GM21515 (cell line): ENCODE measurements around the gene ERN2.
A peak's percentile ranks its signal among the peaks of the same experiment; 100 is the strongest.

Source experiments
- ATAC-seq: cut with Tn5 transposase; IDR thresholded peaks from one replicate; pipeline ENCODE4 v1.9.1; 2021; ENCODE audit not compliant: unreplicated experiment

The ERN2 gene

DNA sequence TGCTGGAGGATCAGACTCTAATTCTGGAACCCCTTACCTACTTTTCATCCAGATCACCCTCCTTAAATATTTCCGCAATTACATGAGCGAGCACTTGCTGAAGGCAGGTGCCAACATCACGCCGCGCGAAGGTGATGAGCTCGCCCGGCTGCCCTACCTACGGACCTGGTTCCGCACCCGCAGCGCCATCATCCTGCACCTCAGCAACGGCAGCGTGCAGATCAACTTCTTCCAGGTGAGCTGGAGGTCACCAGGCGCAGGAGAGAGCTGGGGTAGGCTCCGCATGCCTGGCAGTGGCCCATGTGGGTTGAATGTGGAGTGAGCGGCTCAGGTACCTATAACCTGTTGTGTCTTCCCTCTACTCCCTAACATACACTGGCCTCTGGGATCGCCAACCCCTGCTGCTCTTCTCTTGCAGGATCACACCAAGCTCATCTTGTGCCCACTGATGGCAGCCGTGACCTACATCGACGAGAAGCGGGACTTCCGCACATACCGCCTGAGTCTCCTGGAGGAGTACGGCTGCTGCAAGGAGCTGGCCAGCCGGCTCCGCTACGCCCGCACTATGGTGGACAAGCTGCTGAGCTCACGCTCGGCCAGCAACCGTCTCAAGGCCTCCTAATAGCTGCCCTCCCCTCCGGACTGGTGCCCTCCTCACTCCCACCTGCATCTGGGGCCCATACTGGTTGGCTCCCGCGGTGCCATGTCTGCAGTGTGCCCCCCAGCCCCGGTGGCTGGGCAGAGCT is 23.4 kb downstream of the ERN2 start:
- ATAC-seq = no peak

GRCh38 chr16:23687034-23687808 is 25.8 kb downstream of the ERN2 start:
- no peak for ATAC-seq

GRCh38 chr16:23683487-23683886 is 29.5 kb downstream of the ERN2 start:
- ATAC-seq = no peak

- no peak for ATAC-seq
Measured at GRCh38 chr16:23682181-23682580, 30.8 kb downstream of the ERN2 start.

DNA sequence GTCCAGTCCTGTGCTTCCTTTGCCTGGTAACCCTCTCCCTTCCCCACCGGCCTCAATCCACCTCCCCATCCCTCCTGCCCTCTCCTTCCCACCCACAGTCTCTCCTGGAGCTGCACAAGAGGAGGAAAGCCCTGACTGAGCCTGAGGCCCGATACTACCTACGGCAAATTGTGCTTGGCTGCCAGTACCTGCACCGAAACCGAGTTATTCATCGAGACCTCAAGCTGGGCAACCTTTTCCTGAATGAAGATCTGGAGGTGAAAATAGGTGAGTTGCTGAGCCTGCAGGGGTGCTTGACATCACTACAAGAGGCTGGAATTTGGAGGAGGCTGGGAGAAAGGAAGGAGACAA is 33.1 kb downstream of the ERN2 start:
- ATAC-seq = no peak

GRCh38 chr16:23679274-23679985 is 33.6 kb downstream of the ERN2 start:
- ATAC-seq = no peak

- peak; percentile 80 for ATAC-seq
Measured at GRCh38 chr16:23678430-23679273, 34.4 kb downstream of the ERN2 start, which contains the start of gene PLK1. Gene PLK1, plus strand, starts transcription at chr16:23678889. Its CDS starts 44 bp downstream, at chr16:23678933.

DNA sequence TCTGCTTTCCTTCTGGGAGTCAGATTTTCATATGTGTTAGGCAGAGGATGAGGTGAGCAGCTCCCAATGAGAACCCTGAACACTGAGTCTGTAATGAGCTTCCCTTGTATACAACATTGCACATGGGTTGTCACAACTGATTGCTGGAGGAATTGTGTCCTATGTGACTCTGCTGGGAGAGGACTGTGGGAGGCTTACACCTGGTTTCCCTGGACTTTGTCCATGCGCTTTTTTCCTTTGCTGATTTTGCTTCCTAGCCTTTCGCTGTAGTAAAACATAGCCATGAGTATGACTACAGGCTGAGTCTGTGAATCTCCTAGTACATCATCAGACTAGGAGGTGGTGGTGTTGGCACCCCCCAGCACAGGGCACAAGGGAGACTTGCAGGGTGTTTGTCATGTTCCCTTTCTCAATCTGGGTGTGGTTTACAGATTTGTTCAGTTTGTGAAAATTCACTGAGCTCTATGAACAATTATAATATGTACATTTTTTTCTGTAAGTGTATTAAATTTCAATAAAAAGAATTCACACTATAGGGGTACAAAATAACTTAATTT is 36.0 kb downstream of the ERN2 start:
- no peak for ATAC-seq

DNA sequence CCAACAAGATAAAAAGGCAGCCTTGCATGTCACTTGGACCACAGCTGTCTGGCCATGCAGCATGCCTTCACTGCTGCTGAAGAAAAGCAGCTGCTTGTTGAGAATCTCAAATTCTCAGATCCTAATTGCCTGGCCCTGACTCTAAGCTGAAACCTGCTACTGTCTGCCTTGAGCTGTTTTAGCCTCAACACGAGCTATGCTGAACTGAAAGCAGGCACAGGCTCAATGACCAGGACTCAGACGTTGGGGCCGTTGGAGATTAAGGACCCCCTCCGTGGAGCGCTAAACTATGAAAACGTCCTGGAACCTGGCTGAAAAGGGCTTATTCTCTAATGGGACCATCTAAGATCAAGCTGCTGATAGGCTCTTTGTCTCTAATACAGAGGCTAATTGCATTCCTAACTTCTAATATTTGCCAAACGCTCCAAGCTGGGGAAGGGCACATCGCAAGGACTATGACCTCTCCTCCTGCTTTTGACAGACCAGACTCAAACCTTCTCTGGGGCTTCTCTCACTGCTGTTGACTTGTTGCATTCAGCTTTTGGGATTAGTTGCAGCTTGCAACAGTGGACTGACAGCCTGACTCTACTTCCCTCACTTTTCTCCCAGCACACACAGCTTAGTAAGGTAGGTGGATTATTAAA is 38.9 kb downstream of the ERN2 start:
- ATAC-seq = no peak

DNA sequence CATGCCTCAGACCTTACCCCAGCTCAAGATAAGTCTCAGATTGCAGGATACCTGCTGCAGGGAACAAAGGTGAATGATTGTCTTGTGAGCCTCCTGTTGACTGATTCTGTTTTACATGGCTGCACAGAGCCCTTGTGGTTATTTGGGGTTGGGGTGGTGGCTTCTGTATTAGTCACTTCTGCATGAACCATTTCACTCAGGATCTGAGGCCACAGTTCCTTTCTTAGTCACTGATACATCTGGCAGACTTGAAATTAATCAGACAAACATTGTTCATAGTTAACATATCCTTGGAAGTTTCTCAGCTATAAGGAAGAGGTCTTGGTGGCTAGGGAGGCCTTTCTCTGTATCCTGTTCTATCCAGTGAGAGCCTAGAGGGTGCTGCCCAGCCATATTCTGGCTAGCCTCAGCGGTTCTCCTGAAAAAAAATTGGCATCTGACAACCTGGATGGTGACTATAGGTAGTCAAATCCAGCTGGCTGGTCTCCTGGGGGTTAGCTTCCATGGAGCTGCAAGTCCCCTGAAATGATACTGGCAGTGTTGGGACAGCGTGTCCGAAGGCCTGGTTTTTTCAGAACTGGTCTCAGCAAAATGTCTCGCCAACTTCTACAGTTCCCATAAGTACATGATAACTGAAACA is 42.8 kb downstream of the ERN2 start:
- ATAC-seq = peak; percentile 85

DNA sequence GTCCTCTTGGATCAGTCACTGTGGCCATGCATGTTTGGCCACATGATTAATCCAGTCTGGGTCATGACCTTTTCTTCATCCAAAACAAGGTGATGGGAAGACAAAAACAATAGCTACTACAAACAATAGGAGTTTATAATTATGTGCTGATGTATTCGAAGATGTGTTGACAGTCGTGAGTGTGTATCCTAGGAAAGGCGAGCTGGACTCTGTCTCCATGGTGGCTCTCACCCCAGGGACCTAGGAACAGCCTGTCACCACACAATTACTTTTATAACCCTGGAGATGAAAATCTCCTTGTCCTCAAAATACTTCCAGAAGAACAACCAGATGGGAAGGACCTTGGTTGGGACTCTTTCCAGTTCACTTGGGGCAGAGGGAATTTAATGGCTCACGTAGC is 44.1 kb downstream of the ERN2 start:
- no peak for ATAC-seq

GRCh38 chr16:23668225-23668624 is 44.8 kb downstream of the ERN2 start:
- ATAC-seq = no peak

- no peak for ATAC-seq
Measured at GRCh38 chr16:23667355-23667659, 45.7 kb downstream of the ERN2 start.

GRCh38 chr16:23666571-23667354 is 46.3 kb downstream of the ERN2 start:
- ATAC-seq = no peak

GRCh38 chr16:23663918-23664317 is 49.1 kb downstream of the ERN2 start:
- no peak for ATAC-seq

DNA sequence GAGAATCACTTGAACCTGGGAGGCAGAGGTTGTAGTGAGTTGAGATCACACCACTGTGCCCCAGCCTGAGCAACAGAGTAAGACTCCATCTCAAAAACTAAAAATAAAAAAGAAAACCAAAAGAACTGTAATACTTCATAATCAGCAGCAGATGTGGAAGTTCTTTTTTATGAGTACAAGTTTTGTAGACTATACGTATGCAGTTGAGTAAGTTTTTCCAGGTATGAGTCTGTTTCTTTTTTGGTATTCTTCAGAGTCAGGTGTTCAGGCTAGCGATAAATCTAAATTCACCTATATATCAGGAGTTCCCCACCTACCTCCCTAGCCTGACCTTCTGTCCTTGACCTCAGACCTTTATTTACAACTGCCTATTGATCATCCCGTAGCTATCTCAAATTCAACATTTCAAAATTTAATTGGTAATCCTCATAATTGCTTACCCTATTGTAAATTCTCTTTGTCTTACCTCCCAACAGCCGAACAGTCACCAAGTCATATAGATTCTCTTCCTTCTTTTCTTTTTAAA is 61.0 kb downstream of the ERN2 start:
- ATAC-seq = no peak

DNA sequence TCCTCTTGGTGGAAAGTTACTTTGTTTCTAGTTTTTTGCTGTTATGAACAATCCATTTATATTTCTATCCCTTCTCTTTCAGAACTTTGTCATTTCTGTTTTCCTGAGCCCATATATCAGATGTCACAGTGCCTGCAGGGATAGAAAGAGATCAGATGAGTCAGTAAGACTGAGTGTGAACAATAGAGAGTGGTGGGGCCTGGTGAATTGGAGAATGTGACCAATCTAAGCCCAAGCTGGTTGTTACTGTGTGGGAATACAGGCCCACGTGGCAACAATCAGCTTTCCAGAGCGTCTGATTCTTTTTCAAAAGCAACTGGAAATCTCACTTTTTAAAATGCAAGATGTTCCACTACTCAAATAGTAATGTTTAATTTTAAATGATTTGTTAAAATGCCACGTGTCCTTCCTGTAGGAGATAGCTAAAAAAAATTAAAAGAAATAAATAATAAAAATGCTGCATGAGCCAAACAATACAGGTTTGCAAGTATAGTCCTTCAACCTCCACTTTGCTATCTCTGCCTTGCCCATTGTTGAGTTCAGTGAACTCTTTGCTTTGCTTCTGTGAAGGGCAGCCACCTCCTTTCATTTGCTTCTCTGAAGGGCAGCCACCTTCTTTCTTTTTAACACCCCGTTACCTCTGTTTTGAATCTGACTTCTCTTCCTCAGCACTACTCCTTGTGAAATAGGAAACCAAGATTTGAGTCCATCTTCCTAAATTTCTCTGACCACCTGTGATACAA is 62.2 kb downstream of the ERN2 start:
- no peak for ATAC-seq

GRCh38 chr16:23642246-23642774 is 70.7 kb downstream of the ERN2 start:
- no peak for ATAC-seq
